IMR-90 (cell line): ENCODE data around the gene MPIG6B. TPM values are rescaled to one million over a fixed set of nuclear protein-coding genes. Genes with fewer than 3 reads are reported as not detected.

Experiments used
- ATAC-seq: fragments of 200-7000 bp; cut with Tn5 transposase; 2 replicates; pipeline ENCODE4 v1.9.1; 2020; ENCODE audit warnings: low read depth, mild to moderate bottlenecking, moderate library complexity
- BruUV-seq: library from RNA; stranded (reverse); fragments of 400-500 nt; replicated peaks from 2 replicates; lab custom pipeline; 2021; lab: Mats Ljungman, UMichigan
- CTCF ChIA-PET: fragments of 300-600 bp; formaldehyde crosslinking; extraction: SDS; loops from one replicate; lab custom pipeline; 2021; ENCODE audit warnings: antibody characterized with exemption; lab: Yijun Ruan, JAX
- POLR2A ChIA-PET: fragments of 300-600 bp; sonication (Branson Sonifier 250); formaldehyde crosslinking; loops from one replicate; lab custom pipeline; 2022; ENCODE audit warnings: antibody characterized with exemption; ENCODE audit not compliant: unreplicated experiment; lab: Charles Lee
- DNase-seq: peaks from one replicate; pipeline ENCODE4 v3.0.0; 2013
- H2AFZ ChIP-seq: replicated peaks from 2 replicates; pipeline ENCODE3; 2013; ENCODE audit warnings: low read length, mild to moderate bottlenecking; ENCODE audit not compliant: poor library complexity
- H2AK5ac ChIP-seq: 2 replicates; pipeline ENCODE4 v1.6.1; 2013; ENCODE audit warnings: low read depth, low read length, inconsistent platforms
- H2AK9ac ChIP-seq: replicated peaks from 2 replicates; pipeline ENCODE3; 2013; ENCODE audit warnings: mild to moderate bottlenecking, low read depth, low read length, moderate library complexity; ENCODE audit not compliant: poor library complexity
- H2BK120ac ChIP-seq: 2 replicates; pipeline ENCODE4 v1.6.1; 2013; ENCODE audit warnings: low read depth, low read length, inconsistent platforms
- H2BK15ac ChIP-seq: 3 replicates; pipeline ENCODE4 v1.6.1; 2013; ENCODE audit warnings: low read depth, low read length, inconsistent platforms
- H2BK20ac ChIP-seq: 2 replicates; pipeline ENCODE4 v1.6.1; 2013; ENCODE audit warnings: low read depth, mild to moderate bottlenecking, inconsistent platforms, low read length, moderate library complexity
- H2BK5ac ChIP-seq: 2 replicates; pipeline ENCODE4 v1.6.1; 2013; ENCODE audit warnings: mild to moderate bottlenecking, low read depth, low read length, inconsistent platforms; ENCODE audit not compliant: poor library complexity, severe bottlenecking
- H3K14ac ChIP-seq: replicated peaks from 2 replicates; pipeline ENCODE4 v1.6.1; 2013; ENCODE audit warnings: low read depth, low read length, inconsistent platforms
- H3K18ac ChIP-seq: 2 replicates; pipeline ENCODE4 v1.6.1; 2013; ENCODE audit warnings: low read depth, low read length, control low read depth
- H3K23ac ChIP-seq: 2 replicates; pipeline ENCODE4 v1.6.1; 2013; ENCODE audit warnings: low read depth, low read length, inconsistent platforms
- H3K27ac ChIP-seq: 2 replicates; pipeline ENCODE4 v1.5.1; 2013; ENCODE audit warnings: mild to moderate bottlenecking, control low read depth, low read length; ENCODE audit not compliant: insufficient read depth
- H3K27me3 ChIP-seq: 2 replicates; pipeline ENCODE4 v1.6.1; 2013; ENCODE audit warnings: low read length; ENCODE audit not compliant: control insufficient read depth, insufficient read depth
- H3K36me3 ChIP-seq: 2 replicates; pipeline ENCODE4 v1.6.1; 2013; ENCODE audit warnings: low read length, mixed read lengths; ENCODE audit not compliant: control insufficient read depth, insufficient read depth
- H3K4ac ChIP-seq: 2 replicates; pipeline ENCODE4 v1.6.1; 2013; ENCODE audit warnings: low read depth, low read length, inconsistent platforms
- H3K4me1 ChIP-seq: 2 replicates; pipeline ENCODE4 v1.6.1; 2013; ENCODE audit warnings: low read length, mixed read lengths; ENCODE audit not compliant: control insufficient read depth, insufficient read depth
- H3K4me2 ChIP-seq: 2 replicates; pipeline ENCODE4 v1.6.1; 2013; ENCODE audit warnings: low read depth, mild to moderate bottlenecking, control low read depth, low read length, moderate library complexity
- H3K4me3 ChIP-seq: 2 replicates; pipeline ENCODE4 v1.5.1; 2013; ENCODE audit warnings: low read depth, mild to moderate bottlenecking, control low read depth, low read length, moderate library complexity; ENCODE audit not compliant: insufficient read depth
- H3K56ac ChIP-seq: 2 replicates; pipeline ENCODE4 v1.6.1; 2013; ENCODE audit warnings: low read length, inconsistent platforms; ENCODE audit not compliant: insufficient read depth; ENCODE audit errors: extremely low read depth
- H3K79me1 ChIP-seq, 2 experiments: 2 replicates each; pipeline ENCODE4 v1.6.1; 2013; ENCODE audit warnings: low read length in 2 of 2, inconsistent platforms in 1 of 2, low read depth in 1 of 2
- H3K9ac ChIP-seq: 2 replicates; pipeline ENCODE4 v1.6.1; 2013; ENCODE audit warnings: low read depth, low read length, control low read depth
- H3K9me1 ChIP-seq: 2 replicates; pipeline ENCODE4 v1.6.1; 2013; ENCODE audit warnings: low read length, inconsistent platforms; ENCODE audit not compliant: insufficient read depth
- H3K9me3 ChIP-seq: 2 replicates; pipeline ENCODE4 v1.6.1; 2013; ENCODE audit warnings: low read length; ENCODE audit not compliant: control insufficient read depth, insufficient read depth
- H4K20me1 ChIP-seq: 2 replicates; pipeline ENCODE4 v1.6.1; 2013; ENCODE audit warnings: low read length, inconsistent platforms; ENCODE audit not compliant: insufficient read depth
- H4K5ac ChIP-seq: 2 replicates; pipeline ENCODE4 v1.6.1; 2013; ENCODE audit warnings: mild to moderate bottlenecking, low read depth, low read length, control low read depth
- H4K8ac ChIP-seq, 2 experiments: 2 replicates each; pipeline ENCODE4 v1.6.1; 2013; ENCODE audit warnings: low read depth in 2 of 2, low read length in 2 of 2, control low read depth in 1 of 2, inconsistent platforms in 1 of 2
- H4K91ac ChIP-seq: 2 replicates; pipeline ENCODE4 v1.6.1; 2013; ENCODE audit warnings: low read depth, low read length, inconsistent platforms; ENCODE audit not compliant: insufficient read depth
- BHLHE40 ChIP-seq: fragments of 150-350 bp; IDR thresholded peaks from 2 replicates; pipeline ENCODE4 v1.6.1; 2016; ENCODE audit warnings: mild to moderate bottlenecking, low read depth, low read length
- CEBPB ChIP-seq: IDR thresholded peaks from 2 replicates; pipeline ENCODE4 v1.6.1; 2012; ENCODE audit warnings: low read depth, low read length, improper control_type of control experiment
- CHD1 ChIP-seq: IDR thresholded peaks from 2 replicates; pipeline ENCODE4 v1.6.1; 2012; ENCODE audit warnings: low read depth, low read length, improper control_type of control experiment
- ELK1 ChIP-seq: fragments of 150-350 bp; IDR thresholded peaks from 2 replicates; pipeline ENCODE4 v1.6.1; 2016; ENCODE audit warnings: low read depth, mild to moderate bottlenecking, low read length, moderate library complexity, borderline replicate concordance
- MAFK ChIP-seq: IDR thresholded peaks from 2 replicates; pipeline ENCODE4 v1.6.1; 2012; ENCODE audit warnings: low read depth, low read length, improper control_type of control experiment
- MAZ ChIP-seq: IDR thresholded peaks from 2 replicates; pipeline ENCODE4 v1.6.1; 2012; ENCODE audit warnings: low read depth, mild to moderate bottlenecking, low read length, improper control_type of control experiment, moderate library complexity, borderline replicate concordance
- MXI1 ChIP-seq: IDR thresholded peaks from 2 replicates; pipeline ENCODE4 v1.6.1; 2012; ENCODE audit warnings: low read depth, mild to moderate bottlenecking, low read length, moderate library complexity, borderline replicate concordance
- NFE2L2 ChIP-seq: fragments of 150-350 bp; IDR thresholded peaks from 2 replicates; pipeline ENCODE4 v1.6.1; 2016; ENCODE audit warnings: low read depth, mild to moderate bottlenecking, low read length
- POLR2A ChIP-seq: IDR thresholded peaks from 2 replicates; pipeline ENCODE4 v1.6.1; 2012; ENCODE audit warnings: mild to moderate bottlenecking, low read depth, low read length
- RAD21 ChIP-seq: IDR thresholded peaks from 2 replicates; pipeline ENCODE4 v1.6.1; 2012; ENCODE audit warnings: low read length, improper control_type of control experiment
- RCOR1 ChIP-seq: IDR thresholded peaks from 2 replicates; pipeline ENCODE4 v1.6.1; 2012; ENCODE audit warnings: mild to moderate bottlenecking, low read length, improper control_type of control experiment; ENCODE audit not compliant: insufficient replicate concordance
- RFX5 ChIP-seq: IDR thresholded peaks from 2 replicates; pipeline ENCODE4 v1.8.0; 2012; ENCODE audit warnings: low read depth, mild to moderate bottlenecking, low read length, moderate library complexity
- WGBS, 2 experiments: methylation state at CpG; one replicate each; pipeline versions ENCODE4 v1.1.5 to v1.1.7; 2013; ENCODE audit warnings: missing lambda C conversion rate in 2 of 2; ENCODE audit not compliant: insufficient read length in 1 of 2; ENCODE audit errors: extremely low coverage in 2 of 2; 5-methylcytosine and 5-hydroxymethylcytosine counted together
- dilution Hi-C: fragments of 300-500 bp; cut with HindIII; formaldehyde crosslinking; loops from one replicate; pipeline ENCODE4 v1.14.3; 2018; ENCODE audit warnings: low sequenced_read_pairs; ENCODE audit not compliant: unreplicated experiment
- in situ Hi-C: fragments of 300-500 bp; cut with MboI; formaldehyde crosslinking; loops from 3 replicates; pipeline ENCODE4 v1.14.3; 2019; ENCODE audit warnings: low sequenced_read_pairs, inconsistent platforms, mixed read lengths
- intact Hi-C: fragments of 100-400 bp; cut with micrococcal nuclease; formaldehyde crosslinking; loops from 2 replicates; pipeline ENCODE4 v1.10.0; 2022
- polyA plus RNA-seq, 3 experiments: library from polyadenylated mRNA; depleted of rRNA; stranded (reverse); fragments of >200 nt; gene quantifications; 2 replicates each; pipeline ENCODE4 v1.2.3, GENCODE V29; 2012; ENCODE audit warnings: low replicate concordance in 1 of 3
- total RNA-seq: library from RNA; depleted of rRNA; stranded (reverse); fragments of >200 nt; gene quantifications from 2 replicates; pipeline ENCODE4 v1.2.3, GENCODE V29; 2012
- TF ChIP-seq, protein P1 (sequence below): conservative IDR thresholded peaks from 2 replicates; pipeline ENCODE4 v1.5.1; 2012; ENCODE audit warnings: mild to moderate bottlenecking, low read depth, low read length, improper control_type of control experiment
- TF ChIP-seq, protein P2 (sequence below): fragments of 150-350 bp; IDR thresholded peaks from 2 replicates; pipeline ENCODE4 v1.6.1; 2017; ENCODE audit warnings: mild to moderate bottlenecking, antibody characterized with exemption, low read length, low read depth

The MPIG6B gene
- total and polyA plus RNA-seq, 2 of the 4 experiments (the other 2 are of a cell fraction), result not detected

DNA sequence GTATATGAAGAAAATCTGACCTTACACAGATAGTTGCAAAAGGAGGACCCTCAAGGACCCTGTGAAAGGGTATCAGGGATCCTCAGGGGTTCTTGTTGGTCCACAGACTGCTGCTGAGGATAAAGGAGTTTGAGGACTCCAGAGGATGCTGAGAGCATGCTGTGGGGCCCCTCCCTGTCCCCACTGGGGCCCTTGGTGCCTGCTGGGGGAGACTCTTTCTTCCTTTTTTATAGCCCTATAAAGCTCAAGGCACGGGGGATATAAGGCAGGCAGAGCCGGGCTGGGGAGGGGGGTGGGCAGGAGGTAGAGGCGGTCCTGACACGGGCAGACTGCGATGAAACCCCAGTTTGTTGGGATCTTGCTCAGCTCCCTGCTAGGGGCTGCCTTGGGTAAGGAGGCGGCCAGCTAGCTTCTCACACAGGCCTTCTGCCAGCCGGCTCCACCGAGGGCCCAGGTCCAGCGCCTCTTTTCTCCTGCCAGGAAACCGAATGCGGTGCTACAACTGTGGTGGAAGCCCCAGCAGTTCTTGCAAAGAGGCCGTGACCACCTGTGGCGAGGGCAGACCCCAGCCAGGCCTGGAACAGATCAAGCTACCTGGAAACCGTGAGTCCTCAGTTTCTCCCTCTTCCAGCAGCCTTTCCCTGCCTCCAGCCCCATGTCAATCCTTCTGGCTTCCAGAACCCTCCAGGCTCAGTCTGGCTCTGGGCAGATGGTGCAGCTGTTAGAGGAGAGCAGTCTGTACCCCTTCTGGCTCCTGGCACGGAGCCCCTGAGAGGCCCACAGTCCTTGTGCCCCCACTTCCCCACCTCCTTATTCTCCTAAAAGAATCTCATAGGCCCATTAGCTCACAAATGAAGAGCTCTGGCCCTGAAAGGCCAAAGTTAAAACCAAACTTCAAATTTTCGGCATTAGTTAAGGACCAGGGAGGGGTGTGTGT lies 7.9 kb upstream of the MPIG6B start, which contains the start of gene LY6G6D:
TSS of gene LY6G6D (plus strand) at position 327 of the 937 bp plus-strand sequence. CDS start at position 335, 8 bp downstream.
- WGBS, 2 experiments, result 52% methylated on average over 8 of the region's 16 CpGs; no CpG with 5 or more reads in 1 of the 2 experiments
- TF ChIP-seq RFX5 (no peak), BHLHE40 (no peak), RAD21 (no peak), CEBPB (no peak), MXI1 (no peak), MAZ (no peak), CHD1 (no peak), MAFK (no peak), NFE2L2 (no peak), POLR2A (no peak), RCOR1 (no peak), ELK1 (no peak)
- TF ChIP-seq, protein P1, sequence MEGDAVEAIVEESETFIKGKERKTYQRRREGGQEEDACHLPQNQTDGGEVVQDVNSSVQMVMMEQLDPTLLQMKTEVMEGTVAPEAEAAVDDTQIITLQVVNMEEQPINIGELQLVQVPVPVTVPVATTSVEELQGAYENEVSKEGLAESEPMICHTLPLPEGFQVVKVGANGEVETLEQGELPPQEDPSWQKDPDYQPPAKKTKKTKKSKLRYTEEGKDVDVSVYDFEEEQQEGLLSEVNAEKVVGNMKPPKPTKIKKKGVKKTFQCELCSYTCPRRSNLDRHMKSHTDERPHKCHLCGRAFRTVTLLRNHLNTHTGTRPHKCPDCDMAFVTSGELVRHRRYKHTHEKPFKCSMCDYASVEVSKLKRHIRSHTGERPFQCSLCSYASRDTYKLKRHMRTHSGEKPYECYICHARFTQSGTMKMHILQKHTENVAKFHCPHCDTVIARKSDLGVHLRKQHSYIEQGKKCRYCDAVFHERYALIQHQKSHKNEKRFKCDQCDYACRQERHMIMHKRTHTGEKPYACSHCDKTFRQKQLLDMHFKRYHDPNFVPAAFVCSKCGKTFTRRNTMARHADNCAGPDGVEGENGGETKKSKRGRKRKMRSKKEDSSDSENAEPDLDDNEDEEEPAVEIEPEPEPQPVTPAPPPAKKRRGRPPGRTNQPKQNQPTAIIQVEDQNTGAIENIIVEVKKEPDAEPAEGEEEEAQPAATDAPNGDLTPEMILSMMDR, result no peak
- TF ChIP-seq, protein P2, sequence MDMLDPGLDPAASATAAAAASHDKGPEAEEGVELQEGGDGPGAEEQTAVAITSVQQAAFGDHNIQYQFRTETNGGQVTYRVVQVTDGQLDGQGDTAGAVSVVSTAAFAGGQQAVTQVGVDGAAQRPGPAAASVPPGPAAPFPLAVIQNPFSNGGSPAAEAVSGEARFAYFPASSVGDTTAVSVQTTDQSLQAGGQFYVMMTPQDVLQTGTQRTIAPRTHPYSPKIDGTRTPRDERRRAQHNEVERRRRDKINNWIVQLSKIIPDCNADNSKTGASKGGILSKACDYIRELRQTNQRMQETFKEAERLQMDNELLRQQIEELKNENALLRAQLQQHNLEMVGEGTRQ, result no peak

More for the DNA sequence above, 7.9 kb upstream of the MPIG6B start, which contains the start of gene LY6G6D:
- Histone ChIP-seq H4K8ac (no peak within 1 kb of the TSS), H3K4me2 (no peak within 1 kb of the TSS), H3K14ac (no peak within 1 kb of the TSS), H3K27ac (no peak within 1 kb of the TSS), H3K56ac (no peak within 1 kb of the TSS), H3K18ac (no peak within 1 kb of the TSS), H3K36me3 (no peaks in the 10 kb centered on the region), H2AK9ac (peak within 1 kb of the TSS; percentile 52), H3K4me3 (no peak within 1 kb of the TSS), H2BK20ac (no peak within 1 kb of the TSS), H4K91ac (no peak within 1 kb of the TSS), H3K79me1 (no peaks in the 10 kb centered on the region), H2BK5ac (no peak within 1 kb of the TSS), H3K9ac (no peak within 1 kb of the TSS), H2AFZ (no peak within 1 kb of the TSS), H3K23ac (0 out of 2 replicates have a peak within 1 kb of the TSS, but pooled peaks have one; percentile 59), H3K4me1 (no peaks in the 10 kb centered on the region), H3K4ac (no peak within 1 kb of the TSS), H3K9me3 (no peaks in the 10 kb centered on the region), H3K9me1 (peaks cover 4% of the 10 kb centered on the region; the same call in 1 of the 2 replicates), H2AK5ac (no peak within 1 kb of the TSS), H4K5ac (no peak within 1 kb of the TSS), H2BK15ac (no peak within 1 kb of the TSS), H4K20me1 (no peaks in the 10 kb centered on the region; the same call in 1 of the 2 replicates), H3K27me3 (peaks cover 32% of the 10 kb centered on the region), H2BK120ac (no peak within 1 kb of the TSS)
- POLR2A ChIA-PET, result interaction anchor here (0.5 kb wide), 1 partner anchor 24 kb away, joined by 3 read pairs; the partner anchor contains the start of gene MSH5
- CTCF ChIA-PET, result interaction anchor here (0.6 kb wide), 1 partner anchor 17 kb away, joined by 3 read pairs; no protein-coding TSS in a partner anchor
- no TSS peak for BruUV-seq
- in situ Hi-C loops (no loop called here), dilution Hi-C loops (no loop called here), intact Hi-C loops (no loop called here)
- ATAC-seq, result no peak
- DNase-seq, result no peak
